ENCODE data around the gene PDE6B. TPM values are rescaled to one million over a fixed set of nuclear protein-coding genes. Genes with fewer than 3 reads are reported as not detected.

PDE6B gene
- total RNA-seq, 1 donor = not detected

DNA sequence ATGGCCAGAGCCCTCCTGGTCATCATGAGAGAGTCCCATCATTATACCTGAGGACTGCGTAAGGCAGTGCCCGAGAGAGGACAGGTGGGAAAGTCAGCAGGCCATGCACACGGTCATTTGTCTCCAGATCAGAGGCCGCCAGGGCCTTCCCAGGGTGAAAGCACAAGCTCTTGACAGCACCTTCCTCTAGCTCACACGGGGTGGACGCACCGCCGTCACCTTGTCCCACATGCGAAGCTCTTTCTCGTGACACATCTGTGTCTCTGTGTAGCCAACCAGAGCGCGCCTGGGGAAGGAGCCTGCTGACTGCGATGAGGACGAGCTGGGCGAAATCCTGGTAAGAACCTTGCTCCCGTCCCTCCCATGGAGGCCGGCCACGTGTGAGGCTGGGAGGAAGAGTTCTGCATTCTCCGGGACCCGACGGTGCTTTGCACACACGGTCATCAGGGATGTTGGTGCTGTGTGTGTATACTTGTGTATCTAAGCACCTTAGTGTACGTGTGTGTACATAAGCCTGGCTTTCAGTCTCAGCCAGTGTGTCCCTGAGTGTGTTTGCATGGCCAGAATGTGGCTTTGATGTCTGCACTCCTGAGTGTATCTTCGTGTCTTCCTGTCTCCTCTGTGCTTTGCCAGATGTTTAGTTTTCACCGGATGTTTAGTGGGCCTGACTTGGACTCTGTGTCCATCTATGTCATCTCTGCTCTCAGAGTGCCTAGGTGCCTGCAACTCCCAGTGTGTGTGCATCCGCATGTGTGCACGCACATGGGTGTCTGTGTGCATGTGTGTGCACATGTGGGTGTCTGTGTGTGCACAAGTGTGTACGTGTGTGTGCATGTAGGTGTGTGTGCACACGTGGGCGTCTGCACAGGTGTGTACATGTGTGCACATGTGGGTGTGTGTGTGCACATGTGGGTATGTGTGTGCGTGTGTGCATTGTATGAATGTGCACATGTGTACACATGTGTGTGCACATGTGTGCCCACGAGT is 33.6 kb downstream of the PDE6B start:
- Histone ChIP-seq H3K9me3 (ENCODE audit: low read depth, low read length) (no peaks in the 10 kb centered on the region), H4K20me1 (ENCODE audit: insufficient read depth, low read length) (no peaks in the 10 kb centered on the region)
- TF ChIP-seq, protein P1, sequence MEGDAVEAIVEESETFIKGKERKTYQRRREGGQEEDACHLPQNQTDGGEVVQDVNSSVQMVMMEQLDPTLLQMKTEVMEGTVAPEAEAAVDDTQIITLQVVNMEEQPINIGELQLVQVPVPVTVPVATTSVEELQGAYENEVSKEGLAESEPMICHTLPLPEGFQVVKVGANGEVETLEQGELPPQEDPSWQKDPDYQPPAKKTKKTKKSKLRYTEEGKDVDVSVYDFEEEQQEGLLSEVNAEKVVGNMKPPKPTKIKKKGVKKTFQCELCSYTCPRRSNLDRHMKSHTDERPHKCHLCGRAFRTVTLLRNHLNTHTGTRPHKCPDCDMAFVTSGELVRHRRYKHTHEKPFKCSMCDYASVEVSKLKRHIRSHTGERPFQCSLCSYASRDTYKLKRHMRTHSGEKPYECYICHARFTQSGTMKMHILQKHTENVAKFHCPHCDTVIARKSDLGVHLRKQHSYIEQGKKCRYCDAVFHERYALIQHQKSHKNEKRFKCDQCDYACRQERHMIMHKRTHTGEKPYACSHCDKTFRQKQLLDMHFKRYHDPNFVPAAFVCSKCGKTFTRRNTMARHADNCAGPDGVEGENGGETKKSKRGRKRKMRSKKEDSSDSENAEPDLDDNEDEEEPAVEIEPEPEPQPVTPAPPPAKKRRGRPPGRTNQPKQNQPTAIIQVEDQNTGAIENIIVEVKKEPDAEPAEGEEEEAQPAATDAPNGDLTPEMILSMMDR (IDR thresholded peaks at IDR 0.05; ENCODE audit: extremely low read depth, low read depth, low read length) = no peak

DNA sequence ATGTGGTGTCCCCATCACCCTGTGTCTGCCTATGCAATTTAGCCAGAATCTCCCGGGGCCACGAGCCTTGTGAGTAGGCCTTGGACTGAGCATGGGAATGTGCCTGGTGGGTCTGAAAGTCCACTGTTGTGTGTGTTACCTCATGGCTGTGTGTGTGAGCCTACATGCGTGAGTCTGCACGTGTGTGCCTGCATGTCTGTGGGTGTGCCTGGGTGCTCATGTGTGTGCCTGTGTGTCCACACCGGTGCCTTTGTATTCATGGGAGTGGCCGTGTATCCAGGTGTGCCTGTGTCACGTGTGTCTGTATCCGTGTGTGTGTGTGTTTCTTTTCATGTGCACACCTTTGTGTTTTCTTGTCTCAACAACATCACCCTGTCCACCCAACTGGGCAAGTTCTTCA is 34.5 kb downstream of the PDE6B start:
- Histone ChIP-seq H4K20me1 (ENCODE audit: insufficient read depth, low read length) (no peaks in the 10 kb centered on the region), H3K27me3 (ENCODE audit: insufficient read depth, low read length) (peaks cover 13% of the 10 kb centered on the region), H3K79me2 (ENCODE audit: insufficient read depth, low read length) (no peaks in the 10 kb centered on the region), H3K4me1 (ENCODE audit: insufficient read depth, low read length) (no peaks in the 10 kb centered on the region), H3K36me3 (ENCODE audit: insufficient read depth, low read length) (no peaks in the 10 kb centered on the region), H3K4me3 (ENCODE audit: insufficient read depth, low read length) (no peak overlapping the region), H3K4me2 (ENCODE audit: insufficient read depth, low read length) (no peak overlapping the region), H3K27ac (ENCODE audit: low read depth, low read length) (no peak overlapping the region), H3K9me3 (ENCODE audit: low read depth, low read length) (no peaks in the 10 kb centered on the region), H2AFZ (ENCODE audit: low read length) (no peak overlapping the region)
- TF ChIP-seq, protein P1 (IDR thresholded peaks at IDR 0.05; ENCODE audit: extremely low read depth, low read depth, low read length) = no peak
- DNase-seq (ENCODE audit: insufficient read length, low spot score, missing footprints) = peak; percentile 62

More for the DNA sequence above, 33.6 kb downstream of the PDE6B start:
- no peaks in the 10 kb centered on the region for H3K79me2 ChIP-seq (ENCODE audit: insufficient read depth, low read length)
- no peak overlapping the region for H3K4me2 ChIP-seq (ENCODE audit: insufficient read depth, low read length)
- H3K27ac ChIP-seq (ENCODE audit: low read depth, low read length) = no peak overlapping the region
- H3K4me1 ChIP-seq (ENCODE audit: insufficient read depth, low read length) = no peaks in the 10 kb centered on the region
- H3K27me3 ChIP-seq (ENCODE audit: insufficient read depth, low read length) = peaks cover 10% of the 10 kb centered on the region
- H2AFZ ChIP-seq (ENCODE audit: low read length) = no peak overlapping the region
- no peak overlapping the region for H3K4me3 ChIP-seq (ENCODE audit: insufficient read depth, low read length)
- peak; percentile 82 for DNase-seq (ENCODE audit: insufficient read length, low spot score, missing footprints)
- no peaks in the 10 kb centered on the region for H3K36me3 ChIP-seq (ENCODE audit: insufficient read depth, low read length)

DNA sequence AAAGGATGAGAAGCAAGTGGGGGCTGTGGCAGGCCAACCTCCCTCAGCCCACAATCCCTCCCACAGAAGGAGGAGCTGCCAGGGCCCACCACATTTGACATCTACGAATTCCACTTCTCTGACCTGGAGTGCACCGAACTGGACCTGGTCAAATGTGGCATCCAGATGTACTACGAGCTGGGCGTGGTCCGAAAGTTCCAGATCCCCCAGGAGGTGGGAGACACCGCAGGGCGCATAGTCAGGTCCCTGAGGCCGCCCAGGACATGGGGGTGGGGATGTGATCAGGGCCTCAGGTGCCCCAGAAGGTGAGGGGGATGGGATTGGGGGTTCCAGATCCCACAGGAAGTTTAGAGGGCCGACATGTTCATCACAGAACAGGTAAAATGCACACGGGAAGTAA is 35.0 kb downstream of the PDE6B start:
- no peaks in the 10 kb centered on the region for H3K79me2 ChIP-seq (ENCODE audit: insufficient read depth, low read length)
- H3K36me3 ChIP-seq (ENCODE audit: insufficient read depth, low read length) = no peaks in the 10 kb centered on the region
- peaks cover 13% of the 10 kb centered on the region for H3K27me3 ChIP-seq (ENCODE audit: insufficient read depth, low read length)
- H3K4me2 ChIP-seq (ENCODE audit: insufficient read depth, low read length) = no peak overlapping the region
- no peaks in the 10 kb centered on the region for H3K9me3 ChIP-seq (ENCODE audit: low read depth, low read length)
- H4K20me1 ChIP-seq (ENCODE audit: insufficient read depth, low read length) = no peaks in the 10 kb centered on the region
- peak; percentile 72 for DNase-seq (ENCODE audit: insufficient read length, low spot score, missing footprints)
- no peak overlapping the region for H2AFZ ChIP-seq (ENCODE audit: low read length)
- TF ChIP-seq, protein P1 (IDR thresholded peaks at IDR 0.05; ENCODE audit: extremely low read depth, low read depth, low read length) = no peak
- H3K4me3 ChIP-seq (ENCODE audit: insufficient read depth, low read length) = no peak overlapping the region
- H3K4me1 ChIP-seq (ENCODE audit: insufficient read depth, low read length) = no peaks in the 10 kb centered on the region
- no peak overlapping the region for H3K27ac ChIP-seq (ENCODE audit: low read depth, low read length)

DNA sequence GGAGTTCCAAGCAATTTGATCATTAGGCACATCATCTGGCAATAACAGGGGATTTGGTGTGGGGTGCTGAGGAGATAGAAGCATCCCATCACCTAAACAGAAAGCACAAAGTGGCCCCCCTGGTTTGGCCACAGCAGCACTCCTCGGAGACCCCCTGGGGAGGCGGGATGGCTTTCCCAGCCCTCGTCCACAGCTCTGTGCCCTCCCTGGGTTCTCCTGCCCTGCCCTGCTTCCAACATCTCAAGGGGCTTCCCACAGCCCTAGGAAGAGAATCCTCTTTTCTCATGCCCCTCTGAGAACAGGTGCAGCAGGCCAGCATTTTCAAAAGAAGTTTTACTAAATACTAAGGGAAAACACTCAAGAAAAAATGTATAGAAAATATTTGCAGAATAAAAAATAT is 35.9 kb downstream of the PDE6B start:
- peak; percentile 78 for DNase-seq (ENCODE audit: insufficient read length, low spot score, missing footprints)
- Histone ChIP-seq H2AFZ (ENCODE audit: low read length) (no peak overlapping the region), H3K4me3 (ENCODE audit: insufficient read depth, low read length) (no peak overlapping the region), H3K4me1 (ENCODE audit: insufficient read depth, low read length) (no peaks in the 10 kb centered on the region), H3K79me2 (ENCODE audit: insufficient read depth, low read length) (no peaks in the 10 kb centered on the region), H3K9me3 (ENCODE audit: low read depth, low read length) (no peaks in the 10 kb centered on the region), H3K4me2 (ENCODE audit: insufficient read depth, low read length) (no peak overlapping the region), H4K20me1 (ENCODE audit: insufficient read depth, low read length) (no peaks in the 10 kb centered on the region), H3K36me3 (ENCODE audit: insufficient read depth, low read length) (no peaks in the 10 kb centered on the region), H3K27ac (ENCODE audit: low read depth, low read length) (no peak overlapping the region), H3K27me3 (ENCODE audit: insufficient read depth, low read length) (peaks cover 13% of the 10 kb centered on the region)
- TF ChIP-seq, protein P1 (IDR thresholded peaks at IDR 0.05; ENCODE audit: extremely low read depth, low read depth, low read length) = no peak
